Lower leg skin (tissue), 3 donors: Measurements from ENCODE around the gene GOLGA6D.
"Not testable (repeated sequence)": the region's sequence is repeated elsewhere in the genome, so short reads cannot be mapped to it uniquely, and the experiment has no call there.

Experiments
- CTCF ChIP-seq, 3 donors: fragments of 450-650 bp; IDR thresholded peaks; one replicate each; pipeline ENCODE4 v1.5.1; 2016; ENCODE audit warnings: antibody characterized with exemption in 3 of 3, mild to moderate bottlenecking in 3 of 3, moderate library complexity in 2 of 3
- POLR2A ChIP-seq, 2 donors: fragments of 450-650 bp; IDR thresholded peaks; one replicate each; pipeline ENCODE4 v1.6.1; 2016 to 2017; ENCODE audit warnings: antibody characterized with exemption in 2 of 2, mild to moderate bottlenecking in 1 of 2, moderate library complexity in 1 of 2

GRCh38 chr15:75274509-75275107 lies 8.0 kb upstream of the GOLGA6D start:
- peak in 1 of 3 donors; percentile 43 for TF ChIP-seq CTCF (IDR thresholded peaks at IDR 0.05)
- not testable (repeated sequence) for TF ChIP-seq POLR2A (IDR thresholded peaks at IDR 0.05)
